Fibroblast of the aortic adventitia (primary cell): ENCODE data around the gene INPP5D. TPM values are rescaled to one million over a fixed set of nuclear protein-coding genes. Genes with fewer than 3 reads are reported as not detected.

Experiments used
- DNase-seq: peaks from one replicate; pipeline ENCODE4 v3.0.0-alpha.2; 2010; ENCODE audit warnings: low read depth
- H3K4me3 ChIP-seq: 2 replicates; pipeline ENCODE4 v1.5.1; 2011; ENCODE audit warnings: low read depth, mild to moderate bottlenecking, control low read depth, low read length, moderate library complexity
- CTCF ChIP-seq: IDR thresholded peaks from 2 replicates; pipeline ENCODE4 v1.5.1; 2011; ENCODE audit warnings: mild to moderate bottlenecking, low read length, control low read depth, inconsistent platforms; ENCODE audit not compliant: insufficient read depth
- total RNA-seq: library from RNA; depleted of rRNA; stranded (reverse); fragments of >200 nt; gene quantifications from 2 replicates; pipeline ENCODE4 v1.2.3, GENCODE V29; 2012; ENCODE audit warnings: low replicate concordance

The INPP5D gene
- total RNA-seq, 1 donor = 0.54 TPM

GRCh38 chr2:233165543-233165894 lies 105.4 kb downstream of the INPP5D start:
- DNase-seq = no peak
- TF ChIP-seq CTCF = no peak
- H3K4me3 ChIP-seq = no peak overlapping the region

GRCh38 chr2:233165895-233166661 lies 105.9 kb downstream of the INPP5D start:
- no peak for TF ChIP-seq CTCF
- DNase-seq = peak; percentile 16
- no peak overlapping the region for H3K4me3 ChIP-seq

GRCh38 chr2:233168445-233168844 lies 108.3 kb downstream of the INPP5D start:
- TF ChIP-seq CTCF = no peak

DNA sequence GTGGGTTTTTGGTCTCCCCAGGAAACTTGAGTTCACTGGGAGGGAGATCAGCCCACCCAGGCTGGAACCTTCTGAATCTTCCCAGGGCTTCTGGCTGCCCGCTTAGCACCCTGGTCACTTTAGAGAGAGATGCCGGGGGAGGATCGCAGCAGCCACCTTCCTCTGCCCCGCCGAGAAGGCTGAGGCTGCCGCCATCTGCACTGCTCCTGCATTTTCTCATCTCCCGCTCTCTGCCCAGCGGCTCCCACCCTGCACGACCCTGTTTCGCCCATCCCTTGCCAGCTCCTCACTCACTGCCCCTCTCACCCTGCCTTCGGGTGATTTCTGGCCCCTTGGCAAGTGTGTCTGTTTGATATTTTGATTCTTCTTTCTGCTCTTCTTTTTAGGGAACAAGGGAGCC lies 108.8 kb downstream of the INPP5D start:
- TF ChIP-seq CTCF = no peak
- DNase-seq = no peak
- no peak overlapping the region for H3K4me3 ChIP-seq

More at GRCh38 chr2:233168445-233168844, 108.3 kb downstream of the INPP5D start:
- no peak overlapping the region for H3K4me3 ChIP-seq
- DNase-seq = no peak

- TF ChIP-seq CTCF = no peak
- H3K4me3 ChIP-seq = no peak overlapping the region
- no peak for DNase-seq
Measured at GRCh38 chr2:233171344-233171743, 111.2 kb downstream of the INPP5D start.

DNA sequence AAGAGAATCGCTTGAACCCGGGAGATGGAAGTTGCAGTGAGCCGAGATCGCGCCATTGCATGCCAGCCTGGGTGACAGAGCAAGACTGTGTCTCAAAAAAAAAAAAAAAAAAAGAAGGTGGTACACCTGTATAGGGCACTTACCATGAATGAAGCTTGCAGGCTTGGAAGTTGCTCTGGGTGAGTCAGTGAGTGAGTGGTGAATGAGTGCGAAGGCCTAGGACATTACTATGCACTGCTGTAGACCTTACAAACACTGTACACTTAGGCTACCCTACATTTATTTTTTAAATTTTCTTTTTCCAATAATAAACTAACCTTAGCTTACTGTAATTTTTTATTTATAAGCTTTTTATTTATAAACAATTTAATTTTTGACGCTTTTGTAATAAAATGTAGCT lies 113.0 kb downstream of the INPP5D start:
- no peak overlapping the region for H3K4me3 ChIP-seq
- TF ChIP-seq CTCF = no peak
- no peak for DNase-seq

DNA sequence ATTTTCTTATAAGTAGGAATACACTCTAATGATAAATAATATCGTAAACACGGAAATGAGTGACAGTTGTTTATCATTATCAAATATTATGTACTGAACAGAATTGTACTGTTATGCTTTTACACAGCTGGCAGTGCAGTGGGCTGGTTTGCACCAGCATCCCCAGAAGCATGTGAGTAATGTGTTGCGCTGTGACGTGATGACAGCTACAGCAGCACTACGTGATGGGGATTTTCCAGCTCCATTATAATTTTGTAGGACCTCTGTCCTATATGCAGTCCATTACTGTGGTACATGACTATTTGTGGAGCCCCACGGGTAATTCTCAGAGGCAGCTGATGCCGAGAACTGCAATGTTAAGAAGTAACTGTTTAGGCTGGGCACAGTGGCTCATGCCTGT lies 114.0 kb downstream of the INPP5D start:
- DNase-seq = no peak
- no peak overlapping the region for H3K4me3 ChIP-seq
- no peak for TF ChIP-seq CTCF
